ENCODE measurements around the gene DNAJC7. TPM values are rescaled to one million over a fixed set of nuclear protein-coding genes. Genes with fewer than 3 reads are reported as not detected.
A peak's percentile ranks its signal among the peaks of the same experiment; 100 is the strongest.

Gene DNAJC7
- total and polyA plus RNA-seq, 9 of the 15 experiments (the other 6 are each of a cell fraction or from before 2014, with no cell fraction given) = 85.8 to 262 (median 157) TPM

DNA sequence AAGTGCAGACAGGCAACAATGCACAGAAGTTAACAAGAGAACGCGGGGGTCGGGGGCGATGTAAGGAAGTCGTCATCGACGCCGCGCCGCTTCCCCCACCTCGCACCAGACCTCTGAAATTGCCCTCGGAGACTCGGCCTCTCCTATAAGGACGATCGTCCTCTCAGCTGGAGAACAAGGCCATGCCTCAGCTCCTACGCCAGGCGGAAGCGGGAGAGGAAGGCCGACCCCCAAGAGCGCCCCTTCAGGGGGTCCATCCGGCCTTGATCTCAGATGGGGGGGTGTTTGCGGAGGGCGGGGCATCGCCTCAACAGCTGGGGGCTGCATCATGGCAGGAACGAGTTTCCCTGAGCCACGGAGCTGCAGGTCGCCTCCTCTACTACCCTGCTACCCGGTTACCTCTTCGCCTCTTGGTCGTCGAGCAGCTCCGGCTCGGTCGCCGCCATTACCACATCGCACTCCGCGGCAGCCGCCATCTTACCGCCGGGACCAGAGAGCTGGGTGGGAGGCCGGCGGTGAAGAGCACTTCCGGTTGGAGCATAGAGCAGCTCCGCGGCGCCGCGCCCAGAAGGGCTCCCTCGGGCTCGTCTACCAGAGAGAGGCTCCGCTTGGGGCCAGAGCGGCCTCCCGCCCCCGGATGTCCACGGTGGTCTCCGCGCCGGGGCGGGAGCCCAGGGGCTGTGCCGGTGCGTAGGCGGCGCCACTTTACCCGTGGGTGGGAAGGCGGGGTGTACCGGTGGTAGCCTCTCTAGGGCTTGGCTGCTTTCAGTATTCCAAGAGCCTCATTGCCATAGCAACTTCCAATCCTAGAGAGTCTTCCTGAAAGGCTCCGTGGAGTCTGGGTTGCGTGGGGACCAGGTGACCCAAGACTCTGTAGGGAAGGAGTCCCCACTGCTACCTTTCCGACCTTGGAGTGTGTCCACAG is at the start of gene DNAJC7 (continued):
- TF ChIP-seq NRF1 (conservative IDR thresholded peaks at IDR 0.05 in 1 of 2, IDR thresholded peaks at IDR 0.05 in 1 of 2) (peak; percentile 69 to 76), PHTF2 (CRISPR knock-in tag; IDR thresholded peaks at IDR 0.05) (no peak), ETS1 (conservative IDR thresholded peaks at IDR 0.05; ENCODE audit: control insufficient read depth, low read depth, low read length) (peak; percentile 85), LARP7 (IDR thresholded peaks at IDR 0.05) (peak; percentile 52; the same call in 1 of the 2 replicates), ELF2 (CRISPR knock-in tag; IDR thresholded peaks at IDR 0.05) (peak; percentile 62; the same call in 1 of the 2 replicates), BRD4 (IDR thresholded peaks at IDR 0.05) (peak; percentile 96), ELF1 (tag; IDR thresholded peaks at IDR 0.05) (peak; percentile 93), NR3C1 (CRISPR knock-in tag; IDR thresholded peaks at IDR 0.05) (no peak), MEF2D (tag; conservative IDR thresholded peaks at IDR 0.05; ENCODE audit: low read depth) (0 out of 2 replicates have a peak, but pooled peaks have one; percentile 15), E2F3 (CRISPR knock-in tag; IDR thresholded peaks at IDR 0.05) (0 out of 2 replicates have a peak, but pooled peaks have one; percentile 59), PATZ1 (CRISPR knock-in tag; IDR thresholded peaks at IDR 0.05; ENCODE audit: borderline replicate concordance) (peak; percentile 50; the same call in 1 of the 2 replicates), SMAD1 (IDR thresholded peaks at IDR 0.05; ENCODE audit: low read depth, low read length, partially characterized antibody) (peak; percentile 68), PRMT5 (CRISPR knock-in tag; IDR thresholded peaks at IDR 0.05) (no peak), EP300 (IDR thresholded peaks at IDR 0.05; ENCODE audit: low read length) (peak; percentile 2; the same call in 1 of the 2 replicates)
- TF ChIP-seq, protein P1, sequence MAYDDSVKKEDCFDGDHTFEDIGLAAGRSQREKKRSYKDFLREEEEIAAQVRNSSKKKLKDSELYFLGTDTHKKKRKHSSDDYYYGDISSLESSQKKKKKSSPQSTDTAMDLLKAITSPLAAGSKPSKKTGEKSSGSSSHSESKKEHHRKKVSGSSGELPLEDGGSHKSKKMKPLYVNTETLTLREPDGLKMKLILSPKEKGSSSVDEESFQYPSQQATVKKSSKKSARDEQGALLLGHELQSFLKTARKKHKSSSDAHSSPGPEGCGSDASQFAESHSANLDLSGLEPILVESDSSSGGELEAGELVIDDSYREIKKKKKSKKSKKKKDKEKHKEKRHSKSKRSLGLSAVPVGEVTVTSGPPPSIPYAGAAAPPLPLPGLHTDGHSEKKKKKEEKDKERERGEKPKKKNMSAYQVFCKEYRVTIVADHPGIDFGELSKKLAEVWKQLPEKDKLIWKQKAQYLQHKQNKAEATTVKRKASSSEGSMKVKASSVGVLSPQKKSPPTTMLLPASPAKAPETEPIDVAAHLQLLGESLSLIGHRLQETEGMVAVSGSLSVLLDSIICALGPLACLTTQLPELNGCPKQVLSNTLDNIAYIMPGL (CRISPR knock-in tag; IDR thresholded peaks at IDR 0.05) = peak; percentile 59; the same call in 1 of the 2 replicates
- TF ChIP-seq, protein P2, sequence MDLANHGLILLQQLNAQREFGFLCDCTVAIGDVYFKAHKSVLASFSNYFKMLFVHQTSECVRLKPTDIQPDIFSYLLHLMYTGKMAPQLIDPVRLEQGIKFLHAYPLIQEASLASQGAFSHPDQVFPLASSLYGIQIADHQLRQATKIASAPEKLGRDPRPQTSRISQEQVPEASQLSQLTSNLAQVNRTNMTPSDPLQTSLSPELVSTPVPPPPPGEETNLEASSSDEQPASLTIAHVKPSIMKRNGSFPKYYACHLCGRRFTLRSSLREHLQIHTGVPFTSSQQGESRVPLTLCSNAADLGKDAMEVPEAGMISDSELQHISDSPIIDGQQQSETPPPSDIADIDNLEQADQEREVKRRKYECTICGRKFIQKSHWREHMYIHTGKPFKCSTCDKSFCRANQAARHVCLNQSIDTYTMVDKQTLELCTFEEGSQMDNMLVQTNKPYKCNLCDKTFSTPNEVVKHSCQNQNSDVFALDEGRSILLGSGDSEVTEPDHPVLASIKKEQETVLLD (IDR thresholded peaks at IDR 0.05) = peak; percentile 93
